HepG2 (cell line): Measurements from ENCODE around the gene MYO1B. TPM values are rescaled to one million over a fixed set of nuclear protein-coding genes. Genes with fewer than 3 reads are reported as not detected.
A peak's percentile ranks its signal among the peaks of the same experiment; 100 is the strongest.

Experiments
- ATAD3A ChIP-seq: sonication (generic); formaldehyde crosslinking; IDR thresholded peaks from 2 replicates; pipeline ENCODE4 v1.4.0; 2020; ENCODE audit warnings: missing genetic modification reagents
- DMAP1 ChIP-seq: IDR thresholded peaks from 2 replicates; pipeline ENCODE4 v1.6.1; 2016
- HNF4G ChIP-seq, 2 experiments: sonication (generic) in 1 of 2; formaldehyde crosslinking in 1 of 2; IDR thresholded peaks; 2 replicates each; pipeline versions ENCODE4 v1.4.0 to v1.6.1; 2011 to 2020; ENCODE audit warnings: borderline replicate concordance in 2 of 2, low read depth in 2 of 2, mild to moderate bottlenecking in 2 of 2, low read length in 1 of 2, missing genetic modification reagents in 1 of 2, moderate library complexity in 1 of 2
- IRF2 ChIP-seq: IDR thresholded peaks from 2 replicates; pipeline ENCODE4 v1.6.1; 2018; ENCODE audit warnings: missing genetic modification reagents, missing compliant biosample characterization
- ISX ChIP-seq: sonication (generic); formaldehyde crosslinking; conservative IDR thresholded peaks from 2 replicates; pipeline ENCODE4 v1.5.0; 2020; ENCODE audit warnings: missing genetic modification reagents
- KAT8 ChIP-seq: IDR thresholded peaks from 2 replicates; pipeline ENCODE4 v1.6.1; 2016; ENCODE audit warnings: missing genetic modification reagents, missing compliant biosample characterization
- MEIS2 ChIP-seq: sonication (generic); formaldehyde crosslinking; IDR thresholded peaks from 2 replicates; pipeline ENCODE4 v1.9.0; 2021; ENCODE audit warnings: mild to moderate bottlenecking, missing genetic modification reagents
- RXRB ChIP-seq: IDR thresholded peaks from 2 replicates; pipeline ENCODE4 v1.6.1; 2016; ENCODE audit warnings: borderline replicate concordance, missing genetic modification reagents, missing compliant biosample characterization
- SALL2 ChIP-seq: sonication (generic); formaldehyde crosslinking; IDR thresholded peaks from 2 replicates; pipeline ENCODE4 v1.8.1; 2023; ENCODE audit warnings: mild to moderate bottlenecking, missing genetic modification reagents, inconsistent platforms
- SMARCE1 ChIP-seq: fragments of 450-650 bp; IDR thresholded peaks from 2 replicates; pipeline ENCODE4 v1.6.1; 2017; ENCODE audit warnings: borderline replicate concordance
- SRY ChIP-seq: sonication (generic); formaldehyde crosslinking; IDR thresholded peaks from 2 replicates; pipeline ENCODE4 v1.8.0; 2022; ENCODE audit warnings: mild to moderate bottlenecking, missing genetic modification reagents
- TCF7L2 ChIP-seq: IDR thresholded peaks from 2 replicates; pipeline ENCODE4 v1.6.1; 2011; ENCODE audit warnings: mild to moderate bottlenecking, low read depth, low read length, moderate library complexity
- ZNF10 ChIP-seq: sonication (generic); formaldehyde crosslinking; IDR thresholded peaks from 2 replicates; pipeline ENCODE4 v1.4.0; 2020; ENCODE audit warnings: mild to moderate bottlenecking, low read depth, missing genetic modification reagents, borderline replicate concordance
- ZNF121 ChIP-seq: sonication (generic); formaldehyde crosslinking; IDR thresholded peaks from 2 replicates; pipeline ENCODE4 v1.5.0; 2020; ENCODE audit warnings: mild to moderate bottlenecking, missing genetic modification reagents
- ZNF205 ChIP-seq: IDR thresholded peaks from 2 replicates; pipeline ENCODE4 v1.6.1; 2018; ENCODE audit warnings: missing biosample characterization, missing genetic modification reagents
- ZNF207 ChIP-seq: fragments of 450-650 bp; IDR thresholded peaks from 2 replicates; pipeline ENCODE4 v1.6.1; 2016; ENCODE audit warnings: antibody characterized with exemption, borderline replicate concordance
- ZNF841 ChIP-seq: sonication (generic); formaldehyde crosslinking; IDR thresholded peaks from 2 replicates; pipeline ENCODE4 v1.8.1; 2023; ENCODE audit warnings: missing genetic modification reagents, borderline replicate concordance
- polyA plus RNA-seq, 8 experiments: library from polyadenylated mRNA; depleted of rRNA in 3 of 8; stranded (reverse) in 7 of 8; unstranded in 1 of 8; fragments of >200 nt; fragmentation: Illumina TruSeq in 4 of 8; extraction: Trizol in 4 of 8; gene quantifications; 2 replicates each; pipeline versions ENCODE4 v1.2.1 to v1.2.3, GENCODE V29; 2011 to 2016; ENCODE audit warnings: low read depth in 4 of 8, missing spikeins in 1 of 8, mixed read lengths in 1 of 8; ENCODE audit not compliant: insufficient read depth in 1 of 8
- total RNA-seq, 5 experiments: library from RNA; depleted of rRNA; stranded (reverse); fragments of >200 nt; fragmentation: Illumina TruSeq; extraction: Trizol; gene quantifications; 2 replicates each; pipeline ENCODE4 v1.2.3, GENCODE V29; 2016; ENCODE audit warnings: low read depth in 1 of 5
- TF ChIP-seq, protein P1 (sequence below): sonication (generic); formaldehyde crosslinking; IDR thresholded peaks from 2 replicates; pipeline ENCODE4 v1.4.0; 2020; ENCODE audit warnings: missing genetic modification reagents; ENCODE audit errors: not compliant biosample characterization
- TF ChIP-seq, protein P2 (sequence below): sonication (generic); formaldehyde crosslinking; IDR thresholded peaks from 2 replicates; pipeline ENCODE4 v1.4.0; 2020; ENCODE audit warnings: missing genetic modification reagents, borderline replicate concordance
- TF ChIP-seq, protein P3 (sequence below): sonication (generic); formaldehyde crosslinking; IDR thresholded peaks from 2 replicates; pipeline ENCODE4 v1.9.0; 2021; ENCODE audit warnings: mild to moderate bottlenecking, missing genetic modification reagents

Gene MYO1B
- total and polyA plus RNA-seq, 2 of the 13 experiments (the other 11 are each of a cell fraction or from before 2014, with no cell fraction given) = 36.9 to 89.8 TPM

DNA sequence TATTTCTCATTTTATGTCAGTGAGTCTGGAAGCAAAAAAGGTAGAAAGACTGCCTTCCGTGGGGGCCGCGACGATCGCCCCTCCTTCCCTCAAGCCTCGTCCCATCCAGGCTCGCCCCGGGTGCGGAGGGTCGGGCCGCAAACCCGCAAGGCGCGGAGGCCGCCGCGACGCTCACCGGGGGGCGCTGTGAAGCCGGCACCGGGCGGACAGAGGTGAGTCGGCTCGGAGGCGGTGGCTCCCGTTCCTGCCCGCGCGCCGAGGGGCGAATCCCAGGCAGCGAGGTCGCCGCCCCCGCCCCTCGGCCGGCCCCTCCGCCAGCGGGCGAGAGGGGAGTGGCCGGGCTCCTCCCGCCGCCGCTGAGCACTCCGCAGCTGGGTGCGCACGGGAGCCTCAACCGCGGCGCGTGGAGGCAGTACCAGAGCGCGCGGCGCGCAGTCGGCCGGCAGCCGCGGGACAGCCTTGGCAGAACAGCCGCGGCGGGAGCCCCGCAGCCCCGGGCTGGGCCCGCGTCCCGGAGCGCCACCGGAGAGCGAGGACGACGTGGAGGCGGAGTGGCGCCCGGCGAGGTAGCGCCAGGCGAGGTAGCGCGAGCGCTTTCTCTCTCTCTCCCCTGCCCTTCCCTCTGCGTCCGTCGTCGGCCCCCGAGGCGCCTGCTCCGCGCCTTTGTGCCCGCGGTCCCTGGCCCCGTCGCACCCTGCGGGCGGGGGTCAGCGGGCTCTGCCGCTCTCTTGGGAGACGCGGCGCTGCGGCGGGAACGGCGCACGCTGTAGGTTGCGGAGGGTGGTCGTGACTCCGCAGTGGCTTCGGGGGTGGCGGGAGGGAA, at the start of gene MYO1B (continued):
- no peak for TF ChIP-seq HNF4G (IDR thresholded peaks at IDR 0.05; ENCODE audit: borderline replicate concordance, low read depth, low read length)
- TF ChIP-seq HNF4G (CRISPR knock-in tag; IDR thresholded peaks at IDR 0.05; ENCODE audit: borderline replicate concordance, low read depth) = no peak; the same call in none of the 2 replicates
- TF ChIP-seq, protein P1, sequence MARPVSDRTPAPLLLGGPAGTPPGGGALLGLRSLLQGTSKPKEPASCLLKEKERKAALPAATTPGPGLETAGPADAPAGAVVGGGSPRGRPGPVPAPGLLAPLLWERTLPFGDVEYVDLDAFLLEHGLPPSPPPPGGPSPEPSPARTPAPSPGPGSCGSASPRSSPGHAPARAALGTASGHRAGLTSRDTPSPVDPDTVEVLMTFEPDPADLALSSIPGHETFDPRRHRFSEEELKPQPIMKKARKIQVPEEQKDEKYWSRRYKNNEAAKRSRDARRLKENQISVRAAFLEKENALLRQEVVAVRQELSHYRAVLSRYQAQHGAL (CRISPR knock-in tag) = no peak
- no peak for TF ChIP-seq ATAD3A (CRISPR knock-in tag)
- no peak for TF ChIP-seq ZNF841 (CRISPR knock-in tag)
- TF ChIP-seq ZNF207 = no peak
- peak; percentile 48; the same call in 1 of the 2 replicates for TF ChIP-seq SRY (CRISPR knock-in tag)
- TF ChIP-seq RXRB = peak; percentile 55; the same call in 1 of the 2 replicates
- no peak; the same call in 1 of the 2 replicates for TF ChIP-seq KAT8
- peak; percentile 97 for TF ChIP-seq SALL2 (CRISPR knock-in tag)
- peak; percentile 85 for TF ChIP-seq ZNF205
- no peak for TF ChIP-seq ZNF10 (CRISPR knock-in tag)
- peak; percentile 92 for TF ChIP-seq MEIS2 (CRISPR knock-in tag)
- TF ChIP-seq, protein P2, sequence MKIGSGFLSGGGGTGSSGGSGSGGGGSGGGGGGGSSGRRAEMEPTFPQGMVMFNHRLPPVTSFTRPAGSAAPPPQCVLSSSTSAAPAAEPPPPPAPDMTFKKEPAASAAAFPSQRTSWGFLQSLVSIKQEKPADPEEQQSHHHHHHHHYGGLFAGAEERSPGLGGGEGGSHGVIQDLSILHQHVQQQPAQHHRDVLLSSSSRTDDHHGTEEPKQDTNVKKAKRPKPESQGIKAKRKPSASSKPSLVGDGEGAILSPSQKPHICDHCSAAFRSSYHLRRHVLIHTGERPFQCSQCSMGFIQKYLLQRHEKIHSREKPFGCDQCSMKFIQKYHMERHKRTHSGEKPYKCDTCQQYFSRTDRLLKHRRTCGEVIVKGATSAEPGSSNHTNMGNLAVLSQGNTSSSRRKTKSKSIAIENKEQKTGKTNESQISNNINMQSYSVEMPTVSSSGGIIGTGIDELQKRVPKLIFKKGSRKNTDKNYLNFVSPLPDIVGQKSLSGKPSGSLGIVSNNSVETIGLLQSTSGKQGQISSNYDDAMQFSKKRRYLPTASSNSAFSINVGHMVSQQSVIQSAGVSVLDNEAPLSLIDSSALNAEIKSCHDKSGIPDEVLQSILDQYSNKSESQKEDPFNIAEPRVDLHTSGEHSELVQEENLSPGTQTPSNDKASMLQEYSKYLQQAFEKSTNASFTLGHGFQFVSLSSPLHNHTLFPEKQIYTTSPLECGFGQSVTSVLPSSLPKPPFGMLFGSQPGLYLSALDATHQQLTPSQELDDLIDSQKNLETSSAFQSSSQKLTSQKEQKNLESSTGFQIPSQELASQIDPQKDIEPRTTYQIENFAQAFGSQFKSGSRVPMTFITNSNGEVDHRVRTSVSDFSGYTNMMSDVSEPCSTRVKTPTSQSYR (CRISPR knock-in tag) = peak; percentile 31; the same call in 1 of the 2 replicates
- TF ChIP-seq DMAP1 (CRISPR knock-in tag) = no peak
- TF ChIP-seq TCF7L2 = no peak
- TF ChIP-seq ZNF121 (CRISPR knock-in tag) = 0 out of 2 replicates have a peak, but pooled peaks have one; percentile 5
- TF ChIP-seq, protein P3, sequence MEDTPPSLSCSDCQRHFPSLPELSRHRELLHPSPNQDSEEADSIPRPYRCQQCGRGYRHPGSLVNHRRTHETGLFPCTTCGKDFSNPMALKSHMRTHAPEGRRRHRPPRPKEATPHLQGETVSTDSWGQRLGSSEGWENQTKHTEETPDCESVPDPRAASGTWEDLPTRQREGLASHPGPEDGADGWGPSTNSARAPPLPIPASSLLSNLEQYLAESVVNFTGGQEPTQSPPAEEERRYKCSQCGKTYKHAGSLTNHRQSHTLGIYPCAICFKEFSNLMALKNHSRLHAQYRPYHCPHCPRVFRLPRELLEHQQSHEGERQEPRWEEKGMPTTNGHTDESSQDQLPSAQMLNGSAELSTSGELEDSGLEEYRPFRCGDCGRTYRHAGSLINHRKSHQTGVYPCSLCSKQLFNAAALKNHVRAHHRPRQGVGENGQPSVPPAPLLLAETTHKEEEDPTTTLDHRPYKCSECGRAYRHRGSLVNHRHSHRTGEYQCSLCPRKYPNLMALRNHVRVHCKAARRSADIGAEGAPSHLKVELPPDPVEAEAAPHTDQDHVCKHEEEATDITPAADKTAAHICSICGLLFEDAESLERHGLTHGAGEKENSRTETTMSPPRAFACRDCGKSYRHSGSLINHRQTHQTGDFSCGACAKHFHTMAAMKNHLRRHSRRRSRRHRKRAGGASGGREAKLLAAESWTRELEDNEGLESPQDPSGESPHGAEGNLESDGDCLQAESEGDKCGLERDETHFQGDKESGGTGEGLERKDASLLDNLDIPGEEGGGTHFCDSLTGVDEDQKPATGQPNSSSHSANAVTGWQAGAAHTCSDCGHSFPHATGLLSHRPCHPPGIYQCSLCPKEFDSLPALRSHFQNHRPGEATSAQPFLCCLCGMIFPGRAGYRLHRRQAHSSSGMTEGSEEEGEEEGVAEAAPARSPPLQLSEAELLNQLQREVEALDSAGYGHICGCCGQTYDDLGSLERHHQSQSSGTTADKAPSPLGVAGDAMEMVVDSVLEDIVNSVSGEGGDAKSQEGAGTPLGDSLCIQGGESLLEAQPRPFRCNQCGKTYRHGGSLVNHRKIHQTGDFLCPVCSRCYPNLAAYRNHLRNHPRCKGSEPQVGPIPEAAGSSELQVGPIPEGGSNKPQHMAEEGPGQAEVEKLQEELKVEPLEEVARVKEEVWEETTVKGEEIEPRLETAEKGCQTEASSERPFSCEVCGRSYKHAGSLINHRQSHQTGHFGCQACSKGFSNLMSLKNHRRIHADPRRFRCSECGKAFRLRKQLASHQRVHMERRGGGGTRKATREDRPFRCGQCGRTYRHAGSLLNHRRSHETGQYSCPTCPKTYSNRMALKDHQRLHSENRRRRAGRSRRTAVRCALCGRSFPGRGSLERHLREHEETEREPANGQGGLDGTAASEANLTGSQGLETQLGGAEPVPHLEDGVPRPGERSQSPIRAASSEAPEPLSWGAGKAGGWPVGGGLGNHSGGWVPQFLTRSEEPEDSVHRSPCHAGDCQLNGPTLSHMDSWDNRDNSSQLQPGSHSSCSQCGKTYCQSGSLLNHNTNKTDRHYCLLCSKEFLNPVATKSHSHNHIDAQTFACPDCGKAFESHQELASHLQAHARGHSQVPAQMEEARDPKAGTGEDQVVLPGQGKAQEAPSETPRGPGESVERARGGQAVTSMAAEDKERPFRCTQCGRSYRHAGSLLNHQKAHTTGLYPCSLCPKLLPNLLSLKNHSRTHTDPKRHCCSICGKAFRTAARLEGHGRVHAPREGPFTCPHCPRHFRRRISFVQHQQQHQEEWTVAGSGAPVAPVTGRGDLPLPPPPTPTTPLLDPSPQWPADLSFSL (CRISPR knock-in tag) = peak; percentile 44; the same call in 1 of the 2 replicates
- TF ChIP-seq IRF2 (CRISPR knock-in tag) = peak; percentile 73; the same call in 1 of the 2 replicates
- no peak for TF ChIP-seq ISX (CRISPR knock-in tag)
- no peak for TF ChIP-seq SMARCE1
